Stimulated activated naive CD4-positive, alpha-beta T cell (primary cell): ENCODE results near the gene TMEM217.
A peak's percentile ranks its signal among the peaks of the same experiment; 100 is the strongest.

Experiments used
- DNase-seq, 6 experiments: peaks; one replicate each; lab custom pipeline; 2025; lab: John Stamatoyannopoulos, UW

TMEM217 gene

DNA sequence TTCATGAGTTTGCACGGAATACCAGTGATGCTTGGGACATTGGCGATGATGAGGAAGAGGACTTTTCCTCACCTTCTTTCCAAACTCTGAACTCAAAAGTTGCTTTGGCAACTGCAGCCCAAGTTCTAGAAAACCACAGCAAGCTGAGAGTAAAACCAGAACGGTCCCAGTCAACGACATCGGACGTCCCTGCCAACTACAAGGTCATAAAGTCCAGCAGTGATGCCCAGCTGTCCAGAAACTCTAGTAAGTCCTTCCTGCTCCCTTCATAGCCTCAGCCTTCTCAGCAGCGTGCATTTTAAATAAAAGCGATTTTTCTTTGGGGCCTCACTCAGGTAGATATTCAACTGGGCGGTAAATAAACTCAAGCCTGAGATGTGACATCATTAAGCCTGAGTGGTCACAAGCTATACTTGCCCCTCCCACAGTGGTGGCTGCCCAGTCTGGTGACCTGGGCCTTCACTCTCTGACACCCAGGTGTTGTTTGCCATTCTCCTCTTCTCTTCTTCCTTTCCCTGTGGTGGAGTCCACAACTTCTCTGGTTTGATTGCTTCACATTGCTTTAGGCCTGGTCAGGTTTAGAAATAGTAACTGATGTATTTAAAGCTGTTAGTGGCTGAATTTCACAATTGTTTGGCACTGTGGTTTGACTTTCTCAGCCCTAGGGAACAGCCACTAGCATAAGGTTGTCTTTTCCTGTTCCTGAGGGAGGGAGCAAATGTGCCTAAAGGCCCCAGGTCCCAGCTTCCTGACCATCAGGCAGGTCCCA lies 21.6 kb upstream of the TMEM217 start:
- no peak for DNase-seq

GRCh38 chr6:37277001-37277409 lies 19.1 kb upstream of the TMEM217 start:
- DNase-seq = no peak

DNA sequence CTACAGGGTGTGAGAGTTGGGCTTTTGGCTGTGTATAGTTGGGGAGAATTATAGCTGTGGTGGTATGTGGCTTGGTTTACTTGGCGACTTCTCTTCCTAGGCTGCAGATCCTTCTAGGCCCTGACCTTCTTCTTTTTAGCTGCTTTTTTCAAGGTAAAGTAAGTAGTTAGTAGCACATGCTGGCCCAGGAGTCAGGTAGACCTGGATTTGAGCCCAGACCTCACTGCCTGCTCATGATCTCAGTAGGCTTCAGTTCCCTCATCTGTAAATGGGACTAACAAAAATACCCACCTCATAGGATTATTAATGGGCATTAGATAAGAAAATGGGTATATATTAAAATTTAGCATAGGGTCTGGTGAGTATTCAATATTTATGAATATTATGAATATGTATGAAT lies 17.4 kb upstream of the TMEM217 start:
- DNase-seq = no peak

DNA sequence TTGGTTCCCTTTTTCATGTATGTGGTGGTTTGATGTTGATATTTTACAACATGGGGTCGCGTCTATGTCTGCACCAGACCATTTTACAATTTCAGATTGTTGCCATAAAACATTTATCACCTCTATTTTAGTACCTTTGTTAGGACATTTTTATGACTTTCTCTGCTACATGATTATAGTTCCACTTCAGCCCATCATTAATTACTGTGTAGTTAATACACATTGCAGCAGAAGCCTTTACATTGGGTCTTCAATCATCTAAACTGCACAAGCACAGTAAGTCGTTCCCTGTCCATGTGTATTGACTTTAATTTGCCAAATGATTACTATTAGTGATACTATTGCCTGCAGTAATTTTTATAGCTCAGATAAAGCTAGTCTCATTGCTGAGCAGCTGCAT lies 15.7 kb upstream of the TMEM217 start:
- DNase-seq = no peak

DNA sequence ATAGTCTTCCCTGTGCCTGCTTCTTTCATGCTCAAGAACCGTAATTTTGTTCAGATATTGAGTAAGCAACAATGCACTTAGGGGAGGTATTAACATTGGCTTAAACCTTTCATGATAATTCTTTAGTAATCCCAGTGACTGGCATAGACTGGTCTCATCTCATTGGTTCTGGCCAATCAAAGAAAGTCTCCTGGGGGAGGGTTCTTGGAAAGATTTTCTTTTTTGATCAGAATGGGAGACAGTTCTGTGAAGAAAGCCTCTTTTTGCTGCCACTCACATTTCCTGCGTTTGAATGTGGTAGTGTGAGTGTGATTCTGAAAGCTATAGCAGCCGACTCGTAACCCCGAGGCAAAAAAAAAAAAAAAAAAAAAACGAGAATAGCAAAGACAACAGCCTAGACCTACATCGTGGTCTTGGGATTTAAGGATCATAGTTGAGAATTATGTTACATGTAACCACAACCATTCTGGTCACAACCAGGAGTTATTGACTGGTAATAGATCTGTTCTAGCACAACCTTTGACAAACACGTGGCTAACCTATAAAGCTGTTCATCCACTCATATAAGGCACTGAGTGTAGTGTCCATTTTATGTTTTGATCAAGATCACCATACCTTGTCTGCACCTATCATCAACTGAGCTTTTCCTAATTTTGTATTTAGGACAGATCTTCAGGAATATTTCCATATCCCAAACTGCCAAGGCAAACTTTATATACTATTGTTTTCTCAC lies 15.1 kb upstream of the TMEM217 start:
- peak in 1 of 6 experiments; percentile 7 for DNase-seq

DNA sequence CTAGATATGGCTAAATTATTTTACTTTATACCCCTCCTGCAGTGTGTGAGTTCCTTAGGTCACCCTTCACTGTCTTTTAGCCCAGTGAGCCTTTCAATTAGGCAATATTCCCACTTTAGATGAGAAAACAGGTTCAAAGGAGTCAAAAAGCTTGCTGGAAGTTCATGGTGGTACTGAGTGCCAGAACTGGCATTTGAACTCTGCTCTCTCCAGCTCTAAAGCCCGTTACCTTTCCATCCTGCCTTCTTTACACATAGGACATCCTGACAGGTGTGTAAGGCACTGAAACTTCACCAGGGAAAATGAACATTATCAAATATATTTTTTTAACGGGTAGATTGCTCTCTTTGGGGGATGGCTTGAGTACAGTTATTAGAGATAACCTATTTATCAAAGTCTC lies 11.2 kb upstream of the TMEM217 start:
- DNase-seq = no peak

GRCh38 chr6:37265860-37266259 lies 7.9 kb upstream of the TMEM217 start:
- DNase-seq = no peak

DNA sequence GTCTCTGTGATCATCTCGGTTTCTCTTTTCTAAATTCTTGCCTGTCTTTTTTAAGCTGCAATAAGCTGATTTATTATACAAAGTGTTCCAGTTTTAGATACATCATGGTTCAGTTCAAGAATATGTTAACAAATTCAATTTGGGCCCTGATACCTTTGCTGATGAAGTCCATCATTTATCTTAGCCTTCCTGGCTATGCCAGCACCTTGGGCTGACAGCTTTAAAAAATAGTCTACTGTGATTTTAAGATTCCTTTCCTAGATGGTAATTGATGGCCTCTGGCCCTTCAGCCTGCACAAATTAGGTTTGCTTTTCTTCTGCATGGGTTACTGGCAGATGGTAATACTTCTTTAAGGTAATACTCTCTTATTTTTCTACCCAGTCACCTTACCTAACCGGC lies 7.1 kb upstream of the TMEM217 start:
- DNase-seq = no peak

- no peak for DNase-seq
Observed at GRCh38 chr6:37262446-37263026, 4.6 kb upstream of the TMEM217 start.

DNA sequence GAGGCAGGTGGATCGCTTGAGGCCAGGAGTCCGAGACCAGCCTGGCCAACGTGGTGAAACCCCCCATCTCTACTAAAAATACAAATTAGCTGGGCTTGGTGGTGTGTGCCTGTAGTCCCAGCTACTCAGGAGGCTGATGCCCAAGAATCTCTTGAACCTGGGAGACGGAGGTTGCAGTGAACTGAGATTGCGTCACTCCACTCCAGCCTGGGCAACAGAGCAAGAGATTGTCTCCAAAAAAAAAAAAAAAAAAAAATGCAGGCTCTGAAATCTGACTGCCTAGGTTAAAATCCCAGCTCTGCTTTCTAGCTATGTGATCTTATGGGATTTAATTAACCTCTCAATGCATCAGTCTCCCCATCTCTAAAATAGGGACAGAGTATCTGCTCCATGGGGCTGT lies 3.3 kb upstream of the TMEM217 start:
- DNase-seq = no peak

DNA sequence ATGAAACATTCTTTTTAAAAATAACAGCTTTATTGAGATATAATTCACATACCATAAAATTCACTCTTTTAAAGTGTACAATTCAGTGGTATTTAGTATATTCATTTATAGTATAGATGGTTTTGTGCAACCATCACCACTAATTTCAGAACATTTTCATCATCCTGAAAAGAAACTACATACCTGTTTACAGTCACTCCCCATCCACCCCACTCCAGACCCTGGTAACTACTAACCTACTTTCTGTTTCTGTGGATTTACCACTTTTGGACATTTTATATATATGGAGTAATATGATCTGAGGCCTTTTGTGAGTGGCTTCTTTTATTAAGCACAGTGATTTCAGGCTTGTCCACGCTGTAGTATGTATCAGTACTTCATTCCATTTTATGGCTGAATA lies 2.5 kb upstream of the TMEM217 start:
- no peak for DNase-seq

DNA sequence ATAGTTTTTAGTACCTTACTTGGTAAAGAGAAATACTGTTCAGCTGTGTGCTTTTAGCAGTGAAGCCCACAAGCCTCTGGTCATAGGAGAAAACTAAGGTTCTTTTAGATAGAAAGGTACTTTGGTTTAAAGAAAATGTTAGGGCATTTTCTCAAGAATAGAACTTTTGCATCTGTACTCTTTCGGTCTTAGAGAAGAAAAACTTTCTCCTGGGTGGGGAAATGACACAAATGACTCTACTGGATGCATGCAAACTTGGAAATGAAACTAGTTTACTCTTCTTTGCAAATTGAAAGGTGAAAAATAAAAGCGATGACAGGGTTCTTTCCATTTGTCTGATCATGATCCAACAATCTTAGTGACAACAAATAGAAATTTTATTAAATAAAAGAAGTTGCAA lies 2.1 kb upstream of the TMEM217 start:
- no peak for DNase-seq

- DNase-seq = no peak
Observed at GRCh38 chr6:37259191-37259590, 1.2 kb upstream of the TMEM217 start.

DNA sequence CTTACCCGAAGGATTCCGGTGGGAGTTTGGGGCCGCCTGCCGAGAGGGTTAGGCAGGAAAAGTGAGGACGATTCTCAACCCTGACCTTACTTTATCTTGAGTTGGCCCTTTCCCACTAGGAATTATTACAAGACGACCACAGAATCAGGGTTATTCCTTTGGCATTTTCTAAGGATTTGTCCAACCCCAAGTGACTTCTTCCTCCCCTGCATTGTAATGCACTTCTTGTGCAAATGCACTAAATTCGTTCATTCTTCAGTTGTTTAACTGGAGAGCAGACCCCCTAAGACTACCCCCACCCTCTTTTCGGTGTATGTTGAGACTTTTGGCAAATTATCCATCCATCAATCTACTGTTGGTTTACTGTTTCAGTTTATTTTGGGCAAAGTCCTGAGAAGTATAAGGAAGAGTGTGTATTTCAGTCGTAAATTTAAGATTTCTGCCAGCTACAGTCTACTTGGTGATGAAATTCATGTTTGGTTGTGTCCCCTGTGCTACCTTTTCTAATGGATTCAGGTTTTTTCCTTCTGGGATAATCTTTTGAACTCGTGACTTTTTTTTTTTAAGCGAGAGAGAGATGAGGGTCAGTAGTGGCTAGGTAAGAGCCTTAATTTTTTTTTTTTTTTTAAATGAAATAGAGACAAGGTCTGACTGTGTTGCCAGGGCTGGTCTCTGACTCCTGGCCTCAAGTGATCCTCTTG lies 611 bp upstream of the TMEM217 start:
- peak in 1 of 6 experiments; percentile 31 for DNase-seq

DNA sequence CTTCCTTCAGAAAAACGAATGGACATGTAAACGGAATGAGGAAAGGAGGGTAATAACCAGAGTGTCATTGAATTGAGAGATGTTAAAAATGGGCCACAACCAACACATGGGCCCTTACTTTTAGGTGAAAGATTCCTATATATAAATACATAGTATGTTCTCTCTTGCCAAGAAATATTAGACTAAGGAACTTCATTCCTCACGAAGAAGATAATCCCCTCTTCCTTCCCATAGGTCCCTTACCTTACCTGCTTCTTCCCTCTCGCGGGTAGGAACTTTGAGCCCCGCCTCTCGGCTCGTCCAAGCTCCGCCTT lies 667 bp downstream of the TMEM217 start:
- peak in 1 of 6 experiments; percentile 17 for DNase-seq

DNA sequence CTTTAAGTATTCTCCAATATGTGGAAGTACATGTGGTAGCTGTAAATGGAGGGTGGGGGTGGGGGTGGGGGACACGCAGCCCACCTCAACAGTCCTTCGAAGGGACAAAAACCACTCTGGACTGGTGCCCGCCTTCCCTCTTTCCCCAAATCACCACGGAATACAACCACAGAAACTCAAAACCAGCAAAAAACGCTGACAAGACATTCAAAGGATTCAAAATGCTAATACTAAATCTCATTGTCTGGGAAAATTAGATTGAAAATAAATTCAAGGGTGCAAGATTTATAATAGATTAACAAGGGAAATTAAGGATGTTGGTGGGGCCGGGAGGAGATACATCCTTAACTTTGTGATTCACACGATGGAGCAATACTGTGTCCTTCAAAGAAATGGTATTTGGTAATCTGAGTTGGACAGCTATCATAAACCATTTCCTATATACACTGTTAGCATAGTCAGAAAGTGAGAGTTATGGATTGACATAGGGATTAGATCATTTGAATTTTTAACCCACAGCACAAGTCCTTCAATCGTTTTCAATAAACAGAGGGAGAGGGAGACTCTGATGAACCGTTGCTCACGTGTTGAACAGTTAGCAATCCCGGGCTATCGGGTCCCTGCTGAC lies 1.1 kb downstream of the TMEM217 start:
- no peak for DNase-seq

DNA sequence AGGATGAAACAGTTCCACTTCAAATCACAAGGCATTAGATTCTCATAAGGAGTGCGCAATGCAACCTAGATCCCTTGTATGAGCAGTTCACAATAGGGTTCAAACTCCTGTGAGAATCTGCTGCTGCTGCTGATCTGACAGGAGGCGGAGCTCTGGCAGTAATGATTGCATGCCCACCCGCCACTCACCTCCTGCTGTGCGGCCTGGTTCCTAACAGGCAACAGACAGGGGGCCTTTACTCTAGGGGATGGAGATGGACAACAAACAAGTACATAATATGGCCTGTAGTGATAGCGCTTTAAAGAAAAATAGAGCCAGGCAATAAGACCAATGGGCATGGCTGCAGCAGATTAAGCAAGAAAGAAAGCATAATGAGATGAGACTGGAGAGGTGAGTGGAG lies 3.1 kb downstream of the TMEM217 start:
- no peak for DNase-seq

DNA sequence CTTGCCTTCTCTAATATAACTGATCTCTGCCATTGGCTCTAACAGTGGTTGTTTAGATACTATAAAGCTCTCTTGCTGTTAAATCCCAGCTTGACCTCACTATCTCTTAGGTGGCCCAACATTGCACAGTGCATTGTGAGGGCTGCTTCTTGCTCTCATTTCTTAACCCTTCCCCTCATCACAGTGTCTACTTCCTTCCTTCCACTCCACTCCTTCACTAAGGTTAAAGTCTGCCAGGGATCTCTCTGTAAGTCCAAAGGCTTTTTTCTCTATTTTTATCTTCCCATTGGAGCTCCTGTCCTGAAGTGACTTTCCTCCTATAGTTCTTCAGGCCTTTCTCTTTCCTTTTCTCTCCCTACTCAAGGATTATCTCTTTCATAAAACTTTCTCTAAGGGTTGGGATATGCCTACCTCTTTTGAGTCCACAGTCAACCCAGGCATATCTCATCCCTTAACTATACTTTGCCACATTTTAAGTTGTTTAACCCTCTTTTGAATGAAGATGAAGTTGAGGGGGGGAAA lies 4.4 kb downstream of the TMEM217 start:
- no peak for DNase-seq

DNA sequence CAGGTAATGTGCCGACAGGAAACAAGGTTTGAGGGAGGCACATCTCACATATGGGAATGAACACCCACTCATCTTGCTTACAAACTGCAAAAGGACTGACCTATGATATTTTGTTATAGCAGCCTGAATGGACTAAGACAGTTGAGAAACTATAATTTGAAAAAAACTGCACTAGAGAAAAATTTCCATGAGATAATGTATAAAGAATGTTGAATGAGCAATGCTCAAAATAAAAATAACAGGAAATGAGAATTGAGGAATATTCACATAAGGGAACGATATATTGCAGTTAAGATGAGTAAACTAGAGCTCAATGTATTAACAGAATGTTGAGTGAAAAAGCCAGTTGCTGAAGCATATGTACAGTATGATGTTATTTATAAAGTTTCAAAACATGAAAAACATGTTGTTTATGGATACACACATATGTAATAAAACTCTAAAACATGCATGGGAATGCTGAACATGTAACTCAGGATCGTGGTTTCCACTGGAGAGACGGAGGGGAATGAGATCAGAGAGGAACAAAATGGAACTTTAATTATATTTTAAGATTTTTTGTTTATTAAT lies 6.6 kb downstream of the TMEM217 start:
- DNase-seq = no peak

GRCh38 chr6:37244430-37245310 lies 13.3 kb downstream of the TMEM217 start:
- no peak for DNase-seq
